ENCODE data around the gene GABRA5. TPM values are rescaled to one million over a fixed set of nuclear protein-coding genes. Genes with fewer than 3 reads are reported as not detected.

GABRA5 gene
- polyA plus RNA-seq, 1 donor from 2014 or later: 25.3 TPM

GRCh38 chr15:26870346-26870745 lies 3.5 kb downstream of the GABRA5 start:
- Histone ChIP-seq H3K4me2 (ENCODE audit: low read length) (no peak overlapping the region), H3K27me3 (ENCODE audit: insufficient read depth, low read depth, low read length) (peaks cover 22% of the 10 kb centered on the region), H3K27ac (ENCODE audit: low read length) (no peak overlapping the region), H3K79me2 (replicated peaks; ENCODE audit: insufficient read depth, low read length) (no peaks in the 10 kb centered on the region), H3K4me3 (ENCODE audit: low read length) (no peak overlapping the region), H3K9ac (ENCODE audit: low read length) (no peak overlapping the region), H4K20me1 (ENCODE audit: insufficient read depth) (no peaks in the 10 kb centered on the region), H3K36me3 (ENCODE audit: insufficient read depth, low read length) (no peaks in the 10 kb centered on the region), H2AFZ (ENCODE audit: low read depth, low read length) (no peak overlapping the region), H3K9me3 (ENCODE audit: low read length) (no peaks in the 10 kb centered on the region), H3K9me2 (ENCODE audit: insufficient read depth, low read length) (no peaks in the 10 kb centered on the region), H3F3A (ENCODE audit: insufficient read depth, low read length, poor library complexity, severe bottlenecking) (no peaks in the 10 kb centered on the region)
- TF ChIP-seq EZH2 (IDR thresholded peaks at IDR 0.05; ENCODE audit: borderline replicate concordance, insufficient read depth, low read length, poor library complexity, severe bottlenecking) (no peak), REST (IDR thresholded peaks at IDR 0.05; ENCODE audit: borderline replicate concordance) (no peak), POLR2AphosphoS5 (IDR thresholded peaks at IDR 0.05) (no peak), TAF1 (IDR thresholded peaks at IDR 0.05; ENCODE audit: low read depth) (no peak), RAD21 (conservative IDR thresholded peaks at IDR 0.05) (no peak), EP300 (conservative IDR thresholded peaks at IDR 0.05; ENCODE audit: poor library complexity, severe bottlenecking) (no peak), MXI1 (conservative IDR thresholded peaks at IDR 0.05; ENCODE audit: poor library complexity, severe bottlenecking) (no peak)

GRCh38 chr15:26872206-26872605 lies 5.3 kb downstream of the GABRA5 start:
- no peak for TF ChIP-seq POLR2AphosphoS5 (IDR thresholded peaks at IDR 0.05)
- no peak for TF ChIP-seq REST (IDR thresholded peaks at IDR 0.05; ENCODE audit: borderline replicate concordance)
- no peak for TF ChIP-seq CTCF (IDR thresholded peaks at IDR 0.05; ENCODE audit: poor library complexity, severe bottlenecking)
- no peak for TF ChIP-seq EP300 (conservative IDR thresholded peaks at IDR 0.05; ENCODE audit: poor library complexity, severe bottlenecking)
- no peak for TF ChIP-seq MXI1 (conservative IDR thresholded peaks at IDR 0.05; ENCODE audit: poor library complexity, severe bottlenecking)
- no peaks in the 10 kb centered on the region for H3F3A ChIP-seq (ENCODE audit: insufficient read depth, low read length, poor library complexity, severe bottlenecking)
- H3K4me3 ChIP-seq (ENCODE audit: low read length): no peak overlapping the region
- no peak overlapping the region for H3K27ac ChIP-seq (ENCODE audit: low read length)
- H3K9ac ChIP-seq (ENCODE audit: low read length): no peak overlapping the region
- no peaks in the 10 kb centered on the region for H3K36me3 ChIP-seq (ENCODE audit: insufficient read depth, low read length)
- H3K9me3 ChIP-seq (ENCODE audit: low read length): no peaks in the 10 kb centered on the region
- no peaks in the 10 kb centered on the region for H4K20me1 ChIP-seq (ENCODE audit: insufficient read depth)
- no peaks in the 10 kb centered on the region for H3K9me2 ChIP-seq (ENCODE audit: insufficient read depth, low read length)
- H3K4me2 ChIP-seq (ENCODE audit: low read length): no peak overlapping the region
- H3K27me3 ChIP-seq (ENCODE audit: insufficient read depth, low read depth, low read length): peaks cover 22% of the 10 kb centered on the region
- no peaks in the 10 kb centered on the region for H3K79me2 ChIP-seq (replicated peaks; ENCODE audit: insufficient read depth, low read length)
- H2AFZ ChIP-seq (ENCODE audit: low read depth, low read length): no peak overlapping the region

All from neural cell (in vitro differentiated cells).